Placental epithelial cell (primary cell): Measurements from ENCODE around the gene RTL9. TPM values are rescaled to one million over a fixed set of nuclear protein-coding genes. Genes with fewer than 3 reads are reported as not detected.

ENCODE experiments used
- small RNA-seq: library from RNA; depleted of rRNA; stranded (forward); fragments of <200 nt; gene quantifications from one replicate; pipeline ENCODE3, GENCODE V24; 2012
- total RNA-seq: library from RNA; depleted of rRNA; stranded (reverse); fragments of >200 nt; gene quantifications from 2 replicates; pipeline ENCODE4 v1.2.3, GENCODE V29; 2012

Gene RTL9
- under 0.01 and 0.43 TPM in 2 replicates for total RNA-seq

GRCh38 chrX:110358548-110358947 lies at the start of gene RTL9:
Gene RTL9, plus strand, starts transcription at chrX:110358848. Its CDS starts 91,770 bp downstream, at chrX:110450618.

GRCh38 chrX:110317820-110318663 lies 40.6 kb upstream of the RTL9 start, which contains the start of gene AMMECR1:
Gene AMMECR1, minus strand, starts transcription at chrX:110318085. Its CDS starts 14 bp downstream, at chrX:110318071.

Small RNAs within 50 kb of the gene (small RNA-seq; reads per million reads assigned to genes)
- gene GNG5P2, result not detected

Other genes with a start within 250 kb of the RTL9 start
- gene AMMECR1, start 40.8 kb upstream of the RTL9 start, total RNA-seq, result 29.8 and 38.9 TPM in 2 replicates